Central memory CD8-positive, alpha-beta T cell (primary cell): Measurements from ENCODE around the gene SPRED1.
A peak's percentile ranks its signal among the peaks of the same experiment; 100 is the strongest.

Source experiments
- ATAC-seq: fragments of 150-1000 bp; cut with Tn5 transposase; replicated peaks from 2 replicates; pipeline ENCODE4 v1.10.0; 2022; ENCODE audit warnings: mild to moderate bottlenecking, moderate FRiP score, moderate number of reproducible peaks; ENCODE audit not compliant: poor library complexity, severe bottlenecking; ENCODE audit errors: extremely low read depth
- DNase-seq, 2 donors: peaks; one replicate each; pipeline ENCODE4 v3.0.0; 2021; ENCODE audit warnings: low spot score in 2 of 2
- H3K27ac Mint-ChIP-seq: one replicate; pipeline ENCODE4 v1.8.0; 2022; ENCODE audit warnings: low read depth, mild to moderate bottlenecking, moderate library complexity, mixed read lengths
- H3K27me3 Mint-ChIP-seq: one replicate; pipeline ENCODE4 v1.8.0; 2022; ENCODE audit warnings: mixed read lengths
- H3K36me3 Mint-ChIP-seq: one replicate; pipeline ENCODE4 v1.8.0; 2022; ENCODE audit warnings: mild to moderate bottlenecking, moderate library complexity, mixed read lengths; ENCODE audit not compliant: insufficient read depth
- H3K4me1 Mint-ChIP-seq: one replicate; pipeline ENCODE4 v1.8.0; 2022; ENCODE audit warnings: mixed read lengths
- H3K4me3 Mint-ChIP-seq: one replicate; pipeline ENCODE4 v1.8.0; 2022; ENCODE audit warnings: mild to moderate bottlenecking, moderate library complexity, mixed read lengths
- H3K9me3 Mint-ChIP-seq: one replicate; pipeline ENCODE4 v1.8.0; 2022; ENCODE audit warnings: mixed read lengths

SPRED1 gene

DNA sequence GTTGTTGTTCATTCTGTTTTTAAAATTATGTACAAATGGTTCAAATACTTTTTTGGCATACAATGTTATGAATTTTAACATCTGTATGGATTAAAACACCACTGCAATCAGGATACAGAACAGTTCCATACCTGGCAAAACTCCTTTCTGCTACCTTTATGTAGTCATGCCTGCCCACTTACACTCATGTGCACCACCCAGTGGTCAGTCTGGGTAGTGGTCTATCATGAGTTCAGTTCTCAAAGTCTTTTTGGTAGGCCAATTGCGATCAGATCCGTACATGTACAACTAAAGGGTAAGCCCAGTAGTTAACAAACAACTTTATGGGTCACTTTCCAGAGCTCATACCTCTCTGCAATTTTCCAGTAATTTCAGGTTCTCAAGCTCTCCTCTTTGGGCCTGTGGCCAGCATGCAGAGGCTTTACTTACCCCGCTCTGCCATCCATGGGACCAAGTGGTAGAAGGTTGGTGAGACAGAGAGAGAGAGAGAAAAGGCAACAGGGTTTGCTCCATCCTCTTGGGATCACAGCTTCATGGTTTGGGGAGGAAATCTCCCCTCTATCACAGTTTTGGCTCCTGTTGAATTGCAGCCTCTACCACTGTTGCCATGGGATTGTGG, 137.4 kb downstream of the SPRED1 start:
- H3K27me3 Mint-ChIP-seq = peaks cover 54% of the 10 kb centered on the region
- no peaks in the 10 kb centered on the region for H3K9me3 Mint-ChIP-seq
- no peaks in the 10 kb centered on the region for H3K36me3 Mint-ChIP-seq
- H3K4me1 Mint-ChIP-seq = no peaks in the 10 kb centered on the region
- no peak overlapping the region for H3K4me3 Mint-ChIP-seq
- H3K27ac Mint-ChIP-seq = no peak overlapping the region
- DNase-seq = peak; percentile 25 to 33
- ATAC-seq = peak; percentile 32

DNA sequence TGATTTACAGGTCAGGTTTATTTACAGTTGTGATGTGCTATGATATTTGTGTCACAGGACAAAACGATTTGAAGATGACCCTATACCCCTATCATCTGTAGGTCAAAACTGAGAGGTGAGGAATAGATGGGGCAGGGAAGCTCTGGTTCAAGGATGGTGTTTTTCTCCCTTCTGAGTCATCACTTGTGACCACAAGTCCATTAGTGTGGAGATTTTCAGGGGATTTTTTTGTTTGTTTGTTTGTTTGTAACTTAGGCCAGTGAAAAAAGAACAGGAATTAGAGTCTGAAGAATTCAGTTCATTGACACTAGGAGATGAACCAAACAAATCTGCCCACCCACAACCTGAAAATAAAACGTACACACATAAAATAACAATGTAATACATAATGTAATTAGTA, 138.6 kb downstream of the SPRED1 start:
- no peaks in the 10 kb centered on the region for H3K9me3 Mint-ChIP-seq
- H3K4me3 Mint-ChIP-seq = no peak overlapping the region
- no peaks in the 10 kb centered on the region for H3K4me1 Mint-ChIP-seq
- peaks cover 54% of the 10 kb centered on the region for H3K27me3 Mint-ChIP-seq
- H3K36me3 Mint-ChIP-seq = no peaks in the 10 kb centered on the region
- ATAC-seq (no peak), DNase-seq (no peak)
- H3K27ac Mint-ChIP-seq = no peak overlapping the region

DNA sequence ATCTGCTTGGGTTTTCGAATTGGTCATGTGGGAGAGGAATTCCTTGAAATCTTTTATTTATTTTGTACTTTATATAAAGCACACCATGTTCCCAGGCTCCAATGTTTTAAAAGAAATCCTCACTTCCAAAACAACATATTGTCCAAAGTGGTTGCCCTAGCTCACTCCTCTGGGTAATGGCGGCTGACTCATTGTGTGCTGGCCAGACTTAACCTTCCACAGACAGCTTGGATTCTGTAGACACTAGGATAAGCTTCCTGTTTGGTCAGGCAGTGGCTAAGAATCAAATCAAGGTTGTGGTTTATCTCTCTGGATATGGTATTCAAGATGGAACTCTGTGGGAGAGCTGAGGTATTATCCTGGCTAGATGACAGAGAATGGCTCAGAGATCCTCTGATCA, 145.5 kb downstream of the SPRED1 start:
- Mint-ChIP-seq H3K36me3 (no peaks in the 10 kb centered on the region), H3K4me3 (no peak overlapping the region), H3K27me3 (peaks cover 88% of the 10 kb centered on the region), H3K9me3 (no peaks in the 10 kb centered on the region), H3K27ac (no peak overlapping the region), H3K4me1 (no peaks in the 10 kb centered on the region)
- DNase-seq (no peak), ATAC-seq (no peak)

DNA sequence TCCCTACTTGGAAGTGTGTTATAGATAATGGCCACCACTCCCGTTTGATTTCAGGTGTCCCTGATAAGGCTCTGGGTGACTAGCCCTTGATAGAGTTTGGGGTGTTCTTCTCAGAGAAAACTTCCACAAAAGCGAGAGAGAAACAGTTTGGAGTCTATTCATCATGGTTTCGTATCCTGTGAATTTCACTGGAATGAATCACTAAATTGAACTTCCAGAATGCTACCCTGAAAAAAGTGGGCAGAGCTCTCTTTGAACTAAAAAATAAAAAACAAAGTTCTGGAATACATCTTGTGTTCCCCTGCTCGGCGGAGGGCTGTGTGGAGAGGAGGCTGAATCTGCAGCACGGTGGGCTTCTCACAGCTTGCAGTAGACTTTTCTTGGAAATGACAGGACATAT, 148.5 kb downstream of the SPRED1 start:
- no peak overlapping the region for H3K27ac Mint-ChIP-seq
- no peaks in the 10 kb centered on the region for H3K4me1 Mint-ChIP-seq
- peaks cover 86% of the 10 kb centered on the region for H3K27me3 Mint-ChIP-seq
- H3K36me3 Mint-ChIP-seq = no peaks in the 10 kb centered on the region
- DNase-seq (no peak), ATAC-seq (no peak)
- H3K4me3 Mint-ChIP-seq = no peak overlapping the region
- H3K9me3 Mint-ChIP-seq = no peaks in the 10 kb centered on the region

DNA sequence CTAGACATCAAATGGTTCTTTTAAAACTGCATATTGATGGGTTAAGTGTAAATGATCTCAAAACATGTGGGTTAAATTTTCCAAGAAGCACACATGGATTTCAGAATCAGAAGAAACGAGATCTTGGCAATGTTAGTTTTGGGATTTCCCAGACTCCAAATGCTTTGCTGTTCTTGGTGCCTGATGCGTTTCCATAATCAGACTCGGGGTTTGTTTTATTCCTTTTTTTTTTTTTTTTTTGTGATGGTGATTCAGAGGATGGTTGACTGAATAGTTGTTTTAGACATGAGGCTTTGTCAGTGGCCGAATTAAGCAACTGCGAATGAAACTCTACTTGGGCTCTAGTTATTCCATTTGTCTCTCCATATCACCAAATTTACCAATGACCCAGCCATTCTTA, 149.1 kb downstream of the SPRED1 start:
- H3K4me3 Mint-ChIP-seq = no peak overlapping the region
- H3K27me3 Mint-ChIP-seq = peaks cover 86% of the 10 kb centered on the region
- no peaks in the 10 kb centered on the region for H3K4me1 Mint-ChIP-seq
- H3K36me3 Mint-ChIP-seq = no peaks in the 10 kb centered on the region
- H3K9me3 Mint-ChIP-seq = no peaks in the 10 kb centered on the region
- ATAC-seq = no peak
- no peak overlapping the region for H3K27ac Mint-ChIP-seq
- DNase-seq = no peak

DNA sequence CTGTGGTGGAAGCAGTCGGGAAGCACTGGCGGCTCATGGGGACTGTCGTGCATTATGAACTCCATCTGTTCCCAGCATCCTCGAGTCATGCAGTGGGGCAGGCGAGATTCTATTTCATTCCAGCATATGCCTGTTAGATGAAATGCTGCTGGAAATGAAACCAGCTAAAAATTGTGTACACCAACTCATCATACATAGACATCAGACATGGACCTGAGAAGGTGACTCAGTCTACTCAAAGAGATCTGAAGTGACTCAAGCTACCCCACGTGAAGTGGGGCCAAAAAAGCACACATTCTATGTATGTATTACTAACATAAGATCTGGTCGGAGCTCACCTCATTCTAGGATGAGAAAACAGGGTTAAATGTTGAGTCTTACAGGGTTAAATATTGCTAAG, 153.8 kb downstream of the SPRED1 start:
- no peaks in the 10 kb centered on the region for H3K9me3 Mint-ChIP-seq
- ATAC-seq = no peak
- no peaks in the 10 kb centered on the region for H3K4me1 Mint-ChIP-seq
- no peak for DNase-seq
- H3K27me3 Mint-ChIP-seq = peaks cover 70% of the 10 kb centered on the region
- no peak overlapping the region for H3K27ac Mint-ChIP-seq
- H3K4me3 Mint-ChIP-seq = no peak overlapping the region
- no peaks in the 10 kb centered on the region for H3K36me3 Mint-ChIP-seq
